BE2C (cell line): ENCODE data around the gene LTBP1.

Experiments used
- DNase-seq: peaks from one replicate; pipeline ENCODE4 v3.0.0-alpha.2; 2020
- H3K27me3 ChIP-seq: fragments of 250-450 bp; sonication (Bioruptor Pico); 2 replicates; pipeline ENCODE4 v1.5.1; 2020; ENCODE audit warnings: mild to moderate bottlenecking
- H3K36me3 ChIP-seq: fragments of 250-450 bp; sonication (Bioruptor Pico); 2 replicates; pipeline ENCODE4 v1.5.1; 2020; ENCODE audit warnings: mild to moderate bottlenecking
- H3K4me1 ChIP-seq: fragments of 250-450 bp; sonication (Bioruptor Pico); 2 replicates; pipeline ENCODE4 v1.5.1; 2020
- H3K4me3 ChIP-seq: 2 replicates; pipeline ENCODE4 v1.5.1; 2011; ENCODE audit warnings: low read depth, low read length
- H3K9me3 ChIP-seq: fragments of 250-450 bp; sonication (Bioruptor Pico); 2 replicates; pipeline ENCODE4 v1.5.1; 2020
- CTCF ChIP-seq: IDR thresholded peaks from 2 replicates; pipeline ENCODE4 v1.5.1; 2012; ENCODE audit warnings: mild to moderate bottlenecking, low read depth, low read length

LTBP1 gene

GRCh38 chr2:33033606-33034081, 86.9 kb downstream of the LTBP1 start:
- Histone ChIP-seq H3K4me3 (peak overlapping the region; percentile 45), H3K9me3 (no peaks in the 10 kb centered on the region), H3K4me1 (peaks cover 19% of the 10 kb centered on the region), H3K36me3 (no peaks in the 10 kb centered on the region), H3K27me3 (no peaks in the 10 kb centered on the region)
- peak; percentile 57 for TF ChIP-seq CTCF
- peak; percentile 91 for DNase-seq

- no peaks in the 10 kb centered on the region for H3K36me3 ChIP-seq
- H3K4me3 ChIP-seq: no peak overlapping the region
- H3K9me3 ChIP-seq: no peaks in the 10 kb centered on the region
- H3K4me1 ChIP-seq: peaks cover 22% of the 10 kb centered on the region
- no peak for DNase-seq
- H3K27me3 ChIP-seq: no peaks in the 10 kb centered on the region
- 0 out of 2 replicates have a peak, but pooled peaks have one; percentile 1 for TF ChIP-seq CTCF
Observed at GRCh38 chr2:33034784-33035183, 88.0 kb downstream of the LTBP1 start.

DNA sequence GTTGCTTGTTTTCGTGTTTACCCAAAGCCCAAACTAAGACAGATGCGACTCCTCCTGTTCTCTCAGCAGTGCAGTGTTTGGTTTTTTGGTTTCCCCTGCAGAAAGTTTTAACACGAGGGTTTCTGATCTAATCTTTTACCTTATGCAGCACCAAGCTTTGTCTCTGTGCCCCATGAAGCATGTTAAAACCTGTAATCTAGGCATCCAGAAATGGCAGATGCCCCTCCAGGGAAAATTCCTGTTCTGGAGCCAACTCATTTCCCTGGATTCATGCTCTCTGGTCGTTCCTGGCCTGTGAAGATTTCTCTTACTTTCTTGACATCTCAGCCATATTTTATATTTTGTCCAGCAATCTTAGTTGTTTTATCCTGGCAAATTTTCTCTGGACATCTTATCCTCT, 91.5 kb downstream of the LTBP1 start:
- H3K4me1 ChIP-seq: peaks cover 15% of the 10 kb centered on the region
- no peaks in the 10 kb centered on the region for H3K9me3 ChIP-seq
- H3K27me3 ChIP-seq: no peaks in the 10 kb centered on the region
- H3K36me3 ChIP-seq: no peaks in the 10 kb centered on the region
- no peak overlapping the region for H3K4me3 ChIP-seq
- peak; percentile 30 for DNase-seq
- TF ChIP-seq CTCF: no peak

- Histone ChIP-seq H3K36me3 (no peaks in the 10 kb centered on the region), H3K27me3 (no peaks in the 10 kb centered on the region), H3K9me3 (no peaks in the 10 kb centered on the region), H3K4me3 (no peak overlapping the region), H3K4me1 (peaks cover 15% of the 10 kb centered on the region)
- no peak for DNase-seq
- TF ChIP-seq CTCF: no peak
Observed at GRCh38 chr2:33038799-33039198, 92.0 kb downstream of the LTBP1 start.

DNA sequence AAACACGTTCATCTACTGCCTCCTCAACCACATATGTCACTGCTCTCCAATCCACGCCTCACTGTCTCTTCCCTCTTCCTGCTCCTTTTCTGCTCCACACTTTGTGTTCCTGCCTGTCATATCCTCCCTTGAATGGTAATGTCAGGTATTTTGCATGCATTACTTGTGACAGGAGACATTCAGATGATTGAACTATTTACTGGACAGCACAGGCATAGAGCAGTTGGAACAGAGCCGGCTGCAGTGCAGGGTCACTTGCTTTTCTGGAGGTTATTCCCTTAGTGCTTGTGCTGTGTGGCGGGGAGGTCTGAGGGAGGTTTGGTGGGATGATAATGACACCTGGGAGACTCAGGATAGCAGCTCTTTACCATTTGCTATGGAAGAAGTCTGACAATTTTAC, 93.8 kb downstream of the LTBP1 start:
- no peaks in the 10 kb centered on the region for H3K27me3 ChIP-seq
- H3K9me3 ChIP-seq: no peaks in the 10 kb centered on the region
- no peak for TF ChIP-seq CTCF
- no peak for DNase-seq
- H3K4me1 ChIP-seq: peaks cover 12% of the 10 kb centered on the region
- no peak overlapping the region for H3K4me3 ChIP-seq
- H3K36me3 ChIP-seq: no peaks in the 10 kb centered on the region

GRCh38 chr2:33042265-33042664, 95.5 kb downstream of the LTBP1 start:
- no peaks in the 10 kb centered on the region for H3K27me3 ChIP-seq
- peaks cover 12% of the 10 kb centered on the region for H3K4me1 ChIP-seq
- no peak overlapping the region for H3K4me3 ChIP-seq
- no peaks in the 10 kb centered on the region for H3K36me3 ChIP-seq
- TF ChIP-seq CTCF: no peak
- no peak for DNase-seq
- H3K9me3 ChIP-seq: no peaks in the 10 kb centered on the region
